Neural cell (in vitro differentiated cells): ENCODE data around the gene RASGRP4.

ENCODE experiments used
- EP300 ChIP-seq: fragments of 450-650 bp; conservative IDR thresholded peaks from 2 replicates; pipeline ENCODE4 v1.6.1; 2014; ENCODE audit warnings: antibody characterized with exemption, mild to moderate bottlenecking, moderate library complexity; ENCODE audit not compliant: poor library complexity, severe bottlenecking
- POLR2AphosphoS5 ChIP-seq: IDR thresholded peaks from 2 replicates; pipeline ENCODE4 v1.6.1; 2012
- RAD21 ChIP-seq: fragments of 450-650 bp; conservative IDR thresholded peaks from 2 replicates; pipeline ENCODE4 v1.6.1; 2014; ENCODE audit warnings: antibody characterized with exemption, mild to moderate bottlenecking, moderate library complexity
- TAF1 ChIP-seq: IDR thresholded peaks from 2 replicates; pipeline ENCODE4 v1.6.1; 2012; ENCODE audit warnings: low read depth
- TF ChIP-seq, protein P1 (sequence below): fragments of 450-650 bp; IDR thresholded peaks from 2 replicates; pipeline ENCODE4 v1.5.1; 2014; ENCODE audit warnings: antibody characterized with exemption, mild to moderate bottlenecking, moderate library complexity; ENCODE audit not compliant: poor library complexity, severe bottlenecking

- TF ChIP-seq, protein P1, sequence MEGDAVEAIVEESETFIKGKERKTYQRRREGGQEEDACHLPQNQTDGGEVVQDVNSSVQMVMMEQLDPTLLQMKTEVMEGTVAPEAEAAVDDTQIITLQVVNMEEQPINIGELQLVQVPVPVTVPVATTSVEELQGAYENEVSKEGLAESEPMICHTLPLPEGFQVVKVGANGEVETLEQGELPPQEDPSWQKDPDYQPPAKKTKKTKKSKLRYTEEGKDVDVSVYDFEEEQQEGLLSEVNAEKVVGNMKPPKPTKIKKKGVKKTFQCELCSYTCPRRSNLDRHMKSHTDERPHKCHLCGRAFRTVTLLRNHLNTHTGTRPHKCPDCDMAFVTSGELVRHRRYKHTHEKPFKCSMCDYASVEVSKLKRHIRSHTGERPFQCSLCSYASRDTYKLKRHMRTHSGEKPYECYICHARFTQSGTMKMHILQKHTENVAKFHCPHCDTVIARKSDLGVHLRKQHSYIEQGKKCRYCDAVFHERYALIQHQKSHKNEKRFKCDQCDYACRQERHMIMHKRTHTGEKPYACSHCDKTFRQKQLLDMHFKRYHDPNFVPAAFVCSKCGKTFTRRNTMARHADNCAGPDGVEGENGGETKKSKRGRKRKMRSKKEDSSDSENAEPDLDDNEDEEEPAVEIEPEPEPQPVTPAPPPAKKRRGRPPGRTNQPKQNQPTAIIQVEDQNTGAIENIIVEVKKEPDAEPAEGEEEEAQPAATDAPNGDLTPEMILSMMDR: no peak
- TF ChIP-seq TAF1: no peak
- no peak for TF ChIP-seq RAD21
- TF ChIP-seq EP300: no peak
- no peak for TF ChIP-seq POLR2AphosphoS5
Measured at GRCh38 chr19:38383743-38384142, 42.3 kb downstream of the RASGRP4 start.
